Stomach (tissue), 9 donors: ENCODE results near the gene MADCAM1. TPM values are rescaled to one million over a fixed set of nuclear protein-coding genes. Genes with fewer than 3 reads are reported as not detected.

ENCODE experiments used
- DNase-seq, 2 donors: peaks; one replicate each; pipeline versions ENCODE4 v3.0.0 to v3.0.0-alpha.2; 2013 to 2019
- H3K27ac ChIP-seq, 5 donors: fragments of 200-600 bp in 4 of 5; sonication (generic) in 4 of 5; one replicate each; pipeline ENCODE4 v1.5.1; 2013 to 2019; ENCODE audit warnings: mild to moderate bottlenecking in 1 of 5, moderate library complexity in 1 of 5
- H3K27me3 ChIP-seq, 3 donors: fragments of 200-600 bp; sonication (generic); one replicate each; pipeline ENCODE4 v1.5.1; 2017 to 2019; ENCODE audit warnings: mixed run types in 1 of 3
- H3K36me3 ChIP-seq, 4 donors: fragments of 200-600 bp; sonication (generic); 1 replicate in 3 of 4; 2 replicates in 1 of 4; pipeline ENCODE4 v1.5.1; 2016 to 2019
- H3K4me1 ChIP-seq, 4 donors: fragments of 200-600 bp; sonication (generic); one replicate each; pipeline ENCODE4 v1.5.1; 2016 to 2019
- H3K4me3 ChIP-seq, 4 donors: fragments of 200-600 bp; sonication (generic) in 3 of 4; one replicate each; pipeline ENCODE4 v1.5.1; 2016 to 2019; ENCODE audit warnings: mild to moderate bottlenecking in 1 of 4
- H3K9me3 ChIP-seq, 4 donors: fragments of 200-600 bp; sonication (generic); one replicate each; pipeline ENCODE4 v1.5.1; 2016 to 2019
- EP300 ChIP-seq: sonication (generic); formaldehyde crosslinking; IDR thresholded peaks from one replicate; pipeline ENCODE4 v1.6.1; 2017; ENCODE audit warnings: antibody characterized with exemption
- POLR2A ChIP-seq, 4 donors: fragments of 450-650 bp; IDR thresholded peaks; one replicate each; pipeline ENCODE4 v1.6.1; 2016; ENCODE audit warnings: antibody characterized with exemption in 4 of 4, control low read depth in 2 of 4, mild to moderate bottlenecking in 1 of 4, moderate library complexity in 1 of 4
- POLR2AphosphoS5 ChIP-seq, 3 donors: sonication (generic); formaldehyde crosslinking; IDR thresholded peaks; one replicate each; pipeline ENCODE4 v1.6.1; 2016; ENCODE audit warnings: antibody characterized with exemption in 3 of 3
- WGBS, 5 donors: extraction: QIAGEN DNeasy Blood & Tissue Kit in 3 of 5; methylation state at CpG; one replicate each; pipeline versions ENCODE4 v1.1.5 to v1.1.7; 2013 to 2018; 5-methylcytosine and 5-hydroxymethylcytosine counted together
- intact Hi-C: fragments of 100-400 bp; cut with DNase I; formaldehyde crosslinking; loops from one replicate; pipeline ENCODE4 v1.15.1; 2023; ENCODE audit warnings: low total_unique reads
- polyA plus RNA-seq, 3 donors: library from polyadenylated mRNA; stranded (reverse); fragments of 200-250 nt; gene quantifications; one replicate each; pipeline ENCODE4 v1.2.3, GENCODE V29; 2013
- total RNA-seq, 5 donors: library from RNA; depleted of rRNA; stranded (reverse); fragments of >200 nt; gene quantifications; one replicate each; pipeline versions ENCODE4 v1.1.0 to v1.2.3, GENCODE V29; 2014 to 2016
- TF ChIP-seq, protein P1 (sequence below), 7 experiments: fragments of 450-650 bp in 4 of 7; fragments of 200-600 bp in 3 of 7; sonication (generic) in 3 of 7; IDR thresholded peaks; one replicate each; pipeline ENCODE4 v1.5.1; 2016 to 2019; ENCODE audit warnings: antibody characterized with exemption in 7 of 7, control low read depth in 2 of 7, mild to moderate bottlenecking in 1 of 7
- donor health status: healthy with polysubstance abuse.
- donor health status: Bipolar disorder and iron deficiency.
- donor health status: healthy.

MADCAM1 gene
- total and polyA plus RNA-seq, 8 donors, result 0.45 to 11.9 (median 2.3) TPM; not detected in 1

DNA sequence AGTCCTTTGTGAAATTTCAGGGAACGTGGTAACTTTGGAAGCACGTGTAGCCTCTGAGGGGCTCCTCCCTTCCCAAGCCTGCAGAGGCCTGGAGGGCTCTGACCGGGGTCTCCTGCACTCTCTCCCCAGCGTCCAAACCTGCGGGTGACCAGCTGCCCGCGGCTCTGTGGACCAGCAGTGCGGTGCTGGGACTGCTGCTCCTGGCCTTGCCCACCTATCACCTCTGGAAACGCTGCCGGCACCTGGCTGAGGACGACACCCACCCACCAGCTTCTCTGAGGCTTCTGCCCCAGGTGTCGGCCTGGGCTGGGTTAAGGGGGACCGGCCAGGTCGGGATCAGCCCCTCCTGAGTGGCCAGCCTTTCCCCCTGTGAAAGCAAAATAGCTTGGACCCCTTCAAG is 8.3 kb downstream of the MADCAM1 start:
- peak in 1 of 2 donors; percentile 5 for DNase-seq
- Histone ChIP-seq H3K27me3 (peaks cover 0 to 10% (median 0%) of the 10 kb centered on the region in 3 donors), H3K9me3 (no peaks in the 10 kb centered on the region), H3K27ac (no peak overlapping the region), H3K4me1 (peaks cover 15 to 26% (median 21%) of the 10 kb centered on the region in 4 donors), H3K36me3 (peaks cover 0 to 8% (median 2%) of the 10 kb centered on the region in 4 donors), H3K4me3 (no peak overlapping the region)
- TF ChIP-seq EP300 (no peak), POLR2A (IDR thresholded peaks at IDR 0.05) (no peak), POLR2AphosphoS5 (IDR thresholded peaks at IDR 0.05) (no peak)
- TF ChIP-seq, protein P1, sequence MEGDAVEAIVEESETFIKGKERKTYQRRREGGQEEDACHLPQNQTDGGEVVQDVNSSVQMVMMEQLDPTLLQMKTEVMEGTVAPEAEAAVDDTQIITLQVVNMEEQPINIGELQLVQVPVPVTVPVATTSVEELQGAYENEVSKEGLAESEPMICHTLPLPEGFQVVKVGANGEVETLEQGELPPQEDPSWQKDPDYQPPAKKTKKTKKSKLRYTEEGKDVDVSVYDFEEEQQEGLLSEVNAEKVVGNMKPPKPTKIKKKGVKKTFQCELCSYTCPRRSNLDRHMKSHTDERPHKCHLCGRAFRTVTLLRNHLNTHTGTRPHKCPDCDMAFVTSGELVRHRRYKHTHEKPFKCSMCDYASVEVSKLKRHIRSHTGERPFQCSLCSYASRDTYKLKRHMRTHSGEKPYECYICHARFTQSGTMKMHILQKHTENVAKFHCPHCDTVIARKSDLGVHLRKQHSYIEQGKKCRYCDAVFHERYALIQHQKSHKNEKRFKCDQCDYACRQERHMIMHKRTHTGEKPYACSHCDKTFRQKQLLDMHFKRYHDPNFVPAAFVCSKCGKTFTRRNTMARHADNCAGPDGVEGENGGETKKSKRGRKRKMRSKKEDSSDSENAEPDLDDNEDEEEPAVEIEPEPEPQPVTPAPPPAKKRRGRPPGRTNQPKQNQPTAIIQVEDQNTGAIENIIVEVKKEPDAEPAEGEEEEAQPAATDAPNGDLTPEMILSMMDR (IDR thresholded peaks at IDR 0.05), result no peak
- 83 to 91% (median 89%) methylated on average over 14 of the region's 14 CpGs for WGBS, 5 donors
- intact Hi-C loops, result no loop called here

DNA sequence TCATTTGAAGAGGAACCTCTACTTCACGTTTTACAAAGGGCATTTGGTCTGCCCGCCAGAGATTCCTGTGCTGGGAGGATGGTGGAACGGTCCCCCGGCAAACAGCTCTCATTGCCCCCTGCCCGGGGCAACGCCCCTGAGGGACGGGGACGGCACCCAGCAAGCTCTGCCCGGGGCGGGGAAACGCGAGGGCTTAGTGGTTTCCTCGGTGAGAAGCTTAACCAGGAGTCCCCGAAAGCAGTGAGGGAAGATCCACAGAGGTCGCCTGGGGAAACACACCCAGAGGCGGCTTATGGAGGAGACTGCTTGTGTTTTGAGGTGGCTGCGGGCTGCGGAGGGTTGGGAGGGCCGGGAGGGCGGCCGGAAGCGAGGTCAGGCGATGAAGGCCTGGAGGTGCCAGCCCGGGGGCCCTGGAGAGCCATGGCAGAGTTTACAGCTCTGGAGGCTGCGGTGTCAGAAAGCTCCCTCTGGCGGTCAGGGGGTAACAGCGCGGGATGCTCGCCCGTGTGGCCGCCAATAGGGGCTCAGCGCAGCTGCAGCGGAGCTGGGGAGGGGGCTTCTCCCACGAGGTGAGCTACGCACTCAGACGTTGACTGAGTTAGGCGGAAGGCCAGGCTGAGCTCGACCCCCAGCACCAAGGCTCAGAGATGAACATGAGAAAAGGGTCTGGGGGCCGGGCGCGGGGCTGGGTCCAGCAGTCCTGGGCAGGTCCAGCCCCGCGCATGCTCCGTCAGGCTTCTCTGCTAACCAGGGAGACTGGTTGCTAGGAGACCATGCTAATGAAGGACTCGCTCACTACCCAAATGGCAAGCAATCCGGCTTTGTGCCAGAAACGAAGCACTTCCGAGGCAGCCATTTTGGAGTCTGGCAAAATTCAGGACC is 10.4 kb downstream of the MADCAM1 start:
- no peaks in the 10 kb centered on the region for H3K27me3 ChIP-seq
- DNase-seq, result peak; percentile 99 to 100
- peak overlapping the region; percentile 91 to 98 (median 96) for H3K27ac ChIP-seq
- peaks cover 15 to 41% (median 32%) of the 10 kb centered on the region in 4 donors for H3K4me1 ChIP-seq
- 3 to 9% (median 4%) methylated on average over 29 to 48 of the region's 48 CpGs for WGBS, 5 donors
- TF ChIP-seq, protein P1 (IDR thresholded peaks at IDR 0.05), result peak in 5 of 7 experiments; percentile 91 to 97 (median 94)
- TF ChIP-seq POLR2A (IDR thresholded peaks at IDR 0.05), result no peak
- no peaks in the 10 kb centered on the region for H3K9me3 ChIP-seq
- intact Hi-C loops, result no loop called here
- H3K4me3 ChIP-seq, result peak overlapping the region; percentile 77 to 100 (median 100)
- peaks cover 0 to 11% (median 4%) of the 10 kb centered on the region in 4 donors for H3K36me3 ChIP-seq

DNA sequence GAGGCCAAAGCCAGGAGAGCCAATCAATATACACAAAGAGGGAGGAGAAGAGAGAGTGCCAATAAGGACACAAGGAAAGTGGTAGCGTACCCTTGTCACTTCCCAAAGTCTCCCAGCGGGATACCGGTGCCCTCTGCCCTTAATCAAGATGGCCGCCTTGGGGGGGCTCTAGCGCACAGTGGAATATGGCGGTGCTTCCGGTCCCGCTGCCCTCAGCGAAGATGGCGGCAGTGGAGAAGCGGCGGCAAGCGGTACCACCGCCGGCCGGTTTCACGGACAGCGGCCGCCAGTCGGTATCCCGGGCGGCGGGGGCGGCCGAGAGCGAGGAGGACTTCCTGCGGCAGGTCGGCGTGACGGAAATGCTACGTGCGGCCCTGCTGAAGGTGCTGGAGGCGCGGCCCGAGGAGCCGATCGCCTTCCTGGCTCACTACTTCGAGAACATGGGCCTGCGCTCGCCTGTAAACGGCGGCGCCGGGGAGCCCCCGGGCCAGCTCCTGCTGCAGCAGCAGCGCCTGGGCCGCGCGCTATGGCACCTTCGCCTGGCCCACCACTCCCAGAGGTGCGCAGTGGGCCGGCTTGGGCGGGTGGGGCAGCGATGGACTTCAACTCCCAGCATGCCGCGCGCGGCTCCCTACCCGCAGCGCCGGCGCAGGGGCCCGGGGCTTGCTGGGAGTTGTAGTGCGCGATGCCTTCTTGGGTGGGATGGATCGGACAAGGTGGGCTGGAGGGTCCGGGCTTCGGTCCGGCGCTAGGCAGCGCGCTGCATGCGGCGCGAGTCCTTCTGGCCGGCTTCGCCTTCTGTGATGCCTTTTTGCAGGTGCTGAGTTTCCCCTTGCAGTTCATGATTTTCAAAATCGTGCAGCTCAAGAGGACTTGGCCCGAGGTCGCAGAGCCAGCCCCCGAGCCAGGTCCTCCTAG is 11.3 kb downstream of the MADCAM1 start, which contains the start of gene TPGS1:
TSS of gene TPGS1 (plus strand) at position 212 of the 918 bp plus-strand sequence. CDS start at position 222, 10 bp downstream.
- 0 to 6% (median 1%) methylated on average over 8 to 81 of the region's 81 CpGs for WGBS, 5 donors

More for the DNA sequence above, 11.3 kb downstream of the MADCAM1 start, which contains the start of gene TPGS1:
- Histone ChIP-seq H3K27ac (peak within 1 kb of the TSS; percentile 91 to 98 (median 96)), H3K4me1 (peaks cover 15 to 46% (median 34%) of the 10 kb centered on the region in 4 donors), H3K27me3 (no peaks in the 10 kb centered on the region), H3K36me3 (peaks cover 0 to 11% (median 4%) of the 10 kb centered on the region in 4 donors), H3K4me3 (peak within 1 kb of the TSS; percentile 77 to 100 (median 100)), H3K9me3 (no peaks in the 10 kb centered on the region)
- DNase-seq, result peak; percentile 78 to 92
- peak; percentile 2 for TF ChIP-seq EP300
- TF ChIP-seq POLR2A (IDR thresholded peaks at IDR 0.05), result no peak
- TF ChIP-seq POLR2AphosphoS5 (IDR thresholded peaks at IDR 0.05), result peak; percentile 23 to 82 (median 65)
- TF ChIP-seq, protein P1 (IDR thresholded peaks at IDR 0.05), result no peak
- intact Hi-C loops, result no loop called here
